DND-41 (cell line): ENCODE data around the gene UBE3C.
A peak's percentile ranks its signal among the peaks of the same experiment; 100 is the strongest.

ENCODE experiments used
- ATAC-seq: fragments of 200-7000 bp; cut with Tn5 transposase; 3 replicates; pipeline ENCODE4 v1.9.1; 2021; ENCODE audit warnings: low read depth; ENCODE audit not compliant: insufficient read depth
- DNase-seq: peaks from one replicate; pipeline ENCODE4 v3.0.0-alpha.2; 2020
- H2AFZ ChIP-seq: 2 replicates; pipeline ENCODE4 v1.6.0; 2012; ENCODE audit warnings: low read depth, low read length
- H3K27ac ChIP-seq: 2 replicates; pipeline ENCODE4 v1.5.1; 2012; ENCODE audit warnings: low read length, inconsistent platforms
- H3K27me3 ChIP-seq: fragments of 200-600 bp; sonication (generic); 2 replicates; pipeline ENCODE4 v1.6.0; 2012; ENCODE audit warnings: low read length, mild to moderate bottlenecking, inconsistent platforms; ENCODE audit not compliant: insufficient read depth, poor library complexity
- H3K36me3 ChIP-seq: 2 replicates; pipeline ENCODE4 v1.5.1; 2012; ENCODE audit warnings: low read length, inconsistent platforms; ENCODE audit not compliant: insufficient read depth
- H3K4me1 ChIP-seq: 2 replicates; pipeline ENCODE4 v1.5.1; 2012; ENCODE audit warnings: mild to moderate bottlenecking, low read length; ENCODE audit not compliant: insufficient read depth
- H3K4me2 ChIP-seq: 2 replicates; pipeline ENCODE4 v1.6.0; 2012; ENCODE audit warnings: mild to moderate bottlenecking, moderate library complexity, low read length, inconsistent platforms; ENCODE audit not compliant: insufficient read depth
- H3K4me3 ChIP-seq, 2 experiments: fragments of 200-600 bp in 1 of 2; shearing (Covaris generic) in 1 of 2; 2 replicates each; pipeline ENCODE4 v1.5.1; 2012 to 2016; ENCODE audit warnings: inconsistent platforms in 2 of 2, low read length in 2 of 2, mild to moderate bottlenecking in 2 of 2, low read depth in 1 of 2, moderate library complexity in 1 of 2
- H3K79me2 ChIP-seq: 2 replicates; pipeline ENCODE4 v1.6.0; 2012; ENCODE audit warnings: low read length, inconsistent platforms; ENCODE audit not compliant: insufficient read depth
- H3K9ac ChIP-seq: 2 replicates; pipeline ENCODE4 v1.6.0; 2012; ENCODE audit warnings: low read depth, mild to moderate bottlenecking, inconsistent platforms, low read length, moderate library complexity
- H3K9me3 ChIP-seq: 2 replicates; pipeline ENCODE4 v1.5.1; 2012; ENCODE audit warnings: low read length, moderate library complexity, mild to moderate bottlenecking, inconsistent platforms; ENCODE audit not compliant: insufficient read depth, severe bottlenecking
- H4K20me1 ChIP-seq: 2 replicates; pipeline ENCODE4 v1.6.0; 2012; ENCODE audit warnings: low read length; ENCODE audit not compliant: insufficient read depth
- CTCF ChIP-seq: IDR thresholded peaks from 2 replicates; pipeline ENCODE4 v1.5.1; 2012; ENCODE audit warnings: borderline replicate concordance, low read length, moderate library complexity, mild to moderate bottlenecking; ENCODE audit not compliant: poor library complexity, severe bottlenecking; ENCODE audit errors: extremely low read depth
- EZH2 ChIP-seq: IDR thresholded peaks from 3 replicates; pipeline ENCODE4 v1.6.1; 2012; ENCODE audit warnings: borderline replicate concordance, low read depth, mild to moderate bottlenecking, moderate library complexity, low read length, inconsistent platforms; ENCODE audit not compliant: severe bottlenecking

The UBE3C gene

GRCh38 chr7:157238087-157238486 is 99.4 kb downstream of the UBE3C start:
- TF ChIP-seq CTCF (peak; percentile 63), EZH2 (no peak)
- ATAC-seq, result peak; percentile 57; the same call in 1 of the 3 replicates

GRCh38 chr7:157239571-157240270 is 101.0 kb downstream of the UBE3C start:
- H4K20me1 ChIP-seq, result peaks cover 8% of the 10 kb centered on the region
- no peak overlapping the region for H3K9ac ChIP-seq
- H3K9me3 ChIP-seq, result no peaks in the 10 kb centered on the region
- no peaks in the 10 kb centered on the region for H3K4me1 ChIP-seq
- H3K36me3 ChIP-seq, result peaks cover 57% of the 10 kb centered on the region
- DNase-seq, result no peak
- no peak for ATAC-seq
- no peaks in the 10 kb centered on the region for H3K27me3 ChIP-seq
- no peaks in the 10 kb centered on the region; the same call in 1 of the 2 replicates for H3K79me2 ChIP-seq
- H3K4me2 ChIP-seq, result no peak overlapping the region
- no peak overlapping the region for H3K27ac ChIP-seq
- H3K4me3 ChIP-seq, result no peak overlapping the region
- no peak overlapping the region for H2AFZ ChIP-seq
- TF ChIP-seq CTCF (peak; percentile 38), EZH2 (no peak)

More at GRCh38 chr7:157238087-157238486, 99.4 kb downstream of the UBE3C start:
- Histone ChIP-seq H4K20me1 (peaks cover 9% of the 10 kb centered on the region), H3K27me3 (no peaks in the 10 kb centered on the region), H3K79me2 (no peaks in the 10 kb centered on the region; the same call in 1 of the 2 replicates), H3K9ac (no peak overlapping the region), H3K9me3 (no peaks in the 10 kb centered on the region), H3K36me3 (peaks cover 67% of the 10 kb centered on the region), H2AFZ (no peak overlapping the region), H3K4me3 (no peak overlapping the region), H3K4me1 (no peaks in the 10 kb centered on the region), H3K27ac (no peak overlapping the region), H3K4me2 (no peak overlapping the region)
- peak; percentile 25 for DNase-seq

- H3K27me3 ChIP-seq, result no peaks in the 10 kb centered on the region
- H3K27ac ChIP-seq, result no peak overlapping the region
- no peak overlapping the region for H3K4me3 ChIP-seq
- no peaks in the 10 kb centered on the region for H3K4me1 ChIP-seq
- no peak for TF ChIP-seq EZH2
- TF ChIP-seq CTCF, result no peak
- no peaks in the 10 kb centered on the region for H3K9me3 ChIP-seq
- peaks cover 8% of the 10 kb centered on the region for H4K20me1 ChIP-seq
- DNase-seq (no peak), ATAC-seq (no peak)
- H3K79me2 ChIP-seq, result no peaks in the 10 kb centered on the region; the same call in 1 of the 2 replicates
- H3K9ac ChIP-seq, result no peak overlapping the region
- H3K4me2 ChIP-seq, result no peak overlapping the region
- no peak overlapping the region for H2AFZ ChIP-seq
- H3K36me3 ChIP-seq, result peaks cover 41% of the 10 kb centered on the region
Measured at GRCh38 chr7:157241631-157242030, 102.9 kb downstream of the UBE3C start.
